DOHH2 (cell line): ENCODE results near the gene PRIM2.
"Not testable (repeated sequence)": the region's sequence is repeated elsewhere in the genome, so short reads cannot be mapped to it uniquely, and the experiment has no call there.

Experiments used
- CTCF ChIP-seq: fragments of 200-600 bp; sonication (generic); IDR thresholded peaks from one replicate; pipeline ENCODE4 v1.5.1; 2014; ENCODE audit warnings: antibody characterized with exemption, mild to moderate bottlenecking, low read depth, low read length; ENCODE audit not compliant: poor library complexity, severe bottlenecking
- EZH2phosphoT487 ChIP-seq: fragments of 200-600 bp; sonication (generic); IDR thresholded peaks from 2 replicates; pipeline ENCODE4 v1.6.1; 2017; ENCODE audit warnings: borderline replicate concordance, mild to moderate bottlenecking, antibody characterized with exemption, low read length, moderate library complexity, mixed read lengths

- TF ChIP-seq CTCF, EZH2phosphoT487: not testable (repeated sequence)
Measured at GRCh38 chr6:57572844-57573243, 255.4 kb downstream of the PRIM2 start.
